Right lobe of liver (tissue), 4 donors: ENCODE measurements around the gene ICA1L.

Source experiments
- CTCF ChIP-seq, 4 donors: fragments of 200-600 bp in 3 of 4; fragments of 450-650 bp in 1 of 4; IDR thresholded peaks; one replicate each; pipeline versions ENCODE4 v1.5.1 to v1.8.0; 2016 to 2022; ENCODE audit warnings: antibody characterized with exemption in 4 of 4, mild to moderate bottlenecking in 2 of 4
- POLR2A ChIP-seq: fragments of 450-650 bp; IDR thresholded peaks from one replicate; pipeline ENCODE4 v1.6.1; 2017; ENCODE audit warnings: antibody characterized with exemption, mild to moderate bottlenecking
- donor health status: DM: no; HTN: no; CAD: no.
- donor health status: DM: no; HTN: no; CAD: no.
- donor health status: DM: no; HTN: yes; CAD: no.

GRCh38 chr2:202910698-202911097, 39.1 kb upstream of the ICA1L start:
- TF ChIP-seq CTCF (IDR thresholded peaks at IDR 0.05) (no peak), POLR2A (no peak)
